Stimulated activated effector memory CD8-positive, alpha-beta T cell treated with anti-CD3 and anti-CD28 coated beads, Interleukin-12 subunit alpha, Interleukin-12 subunit beta, amount 100 ng/mL, for 72 hours (primary cell): ENCODE results near the gene LMF2.

Source experiments
- ATAC-seq: fragments of 150-1000 bp; cut with Tn5 transposase; 2 replicates; pipeline ENCODE4 v1.10.0; 2021
- DNase-seq, 2 donors: peaks; one replicate each; pipeline ENCODE4 v3.0.0; 2021 to 2022; ENCODE audit warnings: low spot score in 2 of 2
- H3K27ac Mint-ChIP-seq: one replicate; pipeline ENCODE4 v1.8.0; 2022; ENCODE audit warnings: mild to moderate bottlenecking, mixed read lengths
- H3K36me3 Mint-ChIP-seq: one replicate; pipeline ENCODE4 v1.8.0; 2022; ENCODE audit warnings: mild to moderate bottlenecking, mixed read lengths
- H3K4me1 Mint-ChIP-seq: one replicate; pipeline ENCODE4 v1.8.0; 2022; ENCODE audit warnings: mixed read lengths
- H3K4me3 Mint-ChIP-seq: one replicate; pipeline ENCODE4 v1.8.0; 2022; ENCODE audit warnings: mild to moderate bottlenecking, mixed read lengths
- H3K9me3 Mint-ChIP-seq: one replicate; pipeline ENCODE4 v1.8.0; 2022; ENCODE audit warnings: mixed read lengths

LMF2 gene

DNA sequence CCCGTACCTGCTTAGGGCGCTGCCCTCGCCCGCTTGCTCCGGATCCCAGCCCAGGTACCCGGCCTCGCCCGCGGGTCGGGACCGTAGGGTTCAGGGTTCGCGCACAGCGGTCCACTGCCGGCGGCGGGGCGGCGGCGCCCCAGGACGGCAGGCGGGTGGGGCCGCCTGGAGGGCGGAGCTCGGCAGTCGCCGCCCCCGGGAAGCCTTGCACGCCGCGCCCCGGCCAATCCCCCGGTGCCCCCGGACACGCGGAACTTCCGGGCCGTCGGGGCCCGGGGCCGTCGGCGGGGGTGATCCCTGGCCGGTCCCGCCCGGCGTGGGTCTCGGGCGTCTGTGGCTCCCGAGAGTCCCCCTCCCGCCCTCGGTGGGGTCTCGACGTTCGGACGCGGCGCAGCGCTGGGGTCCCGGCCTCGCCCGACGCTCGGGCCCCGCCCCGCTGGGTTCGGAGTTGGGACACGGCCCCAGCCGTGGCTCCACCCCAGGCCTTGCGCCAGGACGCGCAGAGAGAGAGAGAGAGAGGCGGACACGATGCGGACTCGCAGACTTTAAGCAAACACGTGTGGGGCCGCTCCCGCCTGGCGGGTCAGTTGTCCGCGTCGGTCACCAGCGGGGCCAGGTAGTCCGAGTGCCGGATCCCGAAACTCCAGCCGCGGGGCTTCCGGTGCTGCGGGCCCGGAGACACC is 22.5 kb upstream of the LMF2 start, which contains the start of gene TYMP:
Gene TYMP, minus strand, starts transcription at position 116 of the 683 bp plus-strand sequence. CDS start 303 bp downstream, outside the sequence.
- Mint-ChIP-seq H3K4me3 (peak within 1 kb of the TSS; percentile 93), H3K27ac (peak within 1 kb of the TSS; percentile 100), H3K9me3 (no peaks in the 10 kb centered on the region), H3K36me3 (peaks cover 38% of the 10 kb centered on the region), H3K4me1 (peaks cover 39% of the 10 kb centered on the region)
- ATAC-seq = peak; percentile 56
- peak; percentile 71 to 90 for DNase-seq

DNA sequence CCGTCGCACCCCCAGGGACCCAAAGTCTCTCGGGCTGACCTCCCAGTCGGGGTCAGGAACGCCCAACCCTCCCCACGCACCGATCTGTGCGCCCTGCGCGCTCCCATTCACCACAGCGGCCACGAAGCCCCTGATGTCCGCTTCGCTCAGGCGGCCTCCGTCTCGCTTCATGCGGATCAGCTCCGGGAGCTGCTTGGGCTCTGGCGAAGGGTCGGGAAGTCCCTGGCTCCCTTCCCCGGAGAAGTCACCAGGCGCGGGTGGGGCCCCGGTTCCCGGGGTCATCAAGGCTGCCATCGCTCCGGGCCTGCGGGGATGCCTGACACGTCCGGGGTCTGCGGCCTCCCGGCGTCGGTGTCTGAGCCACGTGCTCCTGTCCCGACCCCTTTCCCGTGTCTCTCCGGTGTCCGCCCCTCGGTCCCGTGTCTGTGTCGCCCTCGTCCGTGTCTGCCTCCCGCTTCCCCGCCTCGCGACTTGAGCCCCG is 22.0 kb upstream of the LMF2 start:
- Mint-ChIP-seq H3K9me3 (no peaks in the 10 kb centered on the region), H3K4me3 (peak overlapping the region; percentile 93), H3K27ac (peak overlapping the region; percentile 95), H3K36me3 (peaks cover 43% of the 10 kb centered on the region), H3K4me1 (peaks cover 45% of the 10 kb centered on the region)
- ATAC-seq (no peak), DNase-seq (no peak)

DNA sequence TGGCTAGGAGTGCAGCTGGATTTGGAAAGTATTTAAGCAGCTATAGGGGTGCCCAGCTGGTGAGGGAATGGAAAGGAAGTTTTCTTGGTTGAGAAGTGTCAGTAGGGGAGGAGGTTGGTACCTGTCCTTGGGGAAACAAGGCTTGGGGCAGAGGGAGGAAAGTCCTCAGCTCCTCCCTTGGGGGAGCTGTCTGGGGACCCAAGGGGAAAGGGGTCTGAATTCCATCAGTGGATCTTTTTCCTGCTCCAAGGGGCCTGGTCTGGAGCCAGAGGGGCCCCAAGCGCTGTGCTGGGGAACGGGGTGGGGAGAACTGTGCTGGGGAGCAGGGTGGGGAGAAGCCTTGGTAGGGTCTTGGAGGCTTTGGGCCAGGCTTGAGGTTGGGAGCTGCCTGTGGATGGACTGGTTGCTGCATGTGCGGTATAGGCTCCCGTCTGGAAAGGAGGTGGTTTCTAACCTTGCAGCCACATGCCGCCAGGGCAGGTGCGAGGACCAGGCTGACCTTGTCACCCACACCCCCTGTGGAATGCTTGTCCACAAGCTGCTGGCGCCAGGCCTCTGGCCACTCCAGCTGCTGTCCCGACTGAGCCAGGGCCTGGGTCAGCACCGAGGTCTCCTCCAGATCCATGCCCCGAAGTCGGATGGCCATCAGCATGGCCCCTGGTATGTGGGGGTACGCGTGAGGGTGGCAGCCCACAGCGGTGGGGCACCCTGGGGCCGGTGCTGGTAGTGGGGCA is 21.3 kb upstream of the LMF2 start:
- Mint-ChIP-seq H3K4me1 (peaks cover 49% of the 10 kb centered on the region), H3K36me3 (peaks cover 49% of the 10 kb centered on the region), H3K4me3 (peak overlapping the region; percentile 93), H3K9me3 (no peaks in the 10 kb centered on the region), H3K27ac (peak overlapping the region; percentile 95)
- peak in 1 of 2 donors; percentile 56 for DNase-seq
- no peak for ATAC-seq

DNA sequence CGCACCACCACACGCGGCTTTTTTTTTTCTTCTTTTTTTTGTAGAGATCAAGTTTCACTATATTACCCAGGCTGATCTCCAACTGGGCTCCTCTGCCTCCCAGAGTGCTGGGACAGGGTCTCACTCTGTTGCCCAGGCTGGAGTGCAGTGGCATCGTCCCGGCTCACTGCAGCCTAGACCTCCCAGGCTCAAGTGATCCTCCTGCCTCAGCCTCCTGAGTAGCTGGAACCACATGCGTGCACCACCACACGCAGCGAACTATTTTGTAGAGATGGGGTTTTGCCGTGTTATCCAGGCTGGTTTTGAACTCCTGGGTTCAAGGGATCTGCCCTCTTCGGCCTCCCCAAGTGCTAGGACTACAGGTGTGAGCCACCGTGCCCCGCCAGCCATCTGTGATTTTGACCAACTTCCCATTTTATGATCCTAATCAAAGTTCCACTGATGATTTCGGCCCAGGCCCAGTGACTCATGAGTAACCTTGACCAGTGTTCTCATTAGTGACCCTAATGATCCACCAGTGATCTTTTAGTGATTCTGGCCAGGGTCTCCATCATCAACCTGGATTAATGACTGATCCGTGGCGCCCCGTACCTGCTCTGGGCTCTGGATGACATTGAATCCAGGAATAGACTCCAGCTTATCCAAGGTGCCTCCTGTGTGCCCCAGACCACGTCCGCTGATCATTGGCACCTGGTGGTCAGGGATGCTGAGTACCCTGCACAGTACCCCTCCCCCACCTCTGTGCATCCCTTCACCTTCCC is 20.6 kb upstream of the LMF2 start:
- peak overlapping the region; percentile 93 for H3K4me3 Mint-ChIP-seq
- no peak for ATAC-seq
- peaks cover 51% of the 10 kb centered on the region for H3K4me1 Mint-ChIP-seq
- peaks cover 57% of the 10 kb centered on the region for H3K36me3 Mint-ChIP-seq
- no peaks in the 10 kb centered on the region for H3K9me3 Mint-ChIP-seq
- peak in 1 of 2 donors; percentile 51 for DNase-seq
- peak overlapping the region; percentile 95 for H3K27ac Mint-ChIP-seq

DNA sequence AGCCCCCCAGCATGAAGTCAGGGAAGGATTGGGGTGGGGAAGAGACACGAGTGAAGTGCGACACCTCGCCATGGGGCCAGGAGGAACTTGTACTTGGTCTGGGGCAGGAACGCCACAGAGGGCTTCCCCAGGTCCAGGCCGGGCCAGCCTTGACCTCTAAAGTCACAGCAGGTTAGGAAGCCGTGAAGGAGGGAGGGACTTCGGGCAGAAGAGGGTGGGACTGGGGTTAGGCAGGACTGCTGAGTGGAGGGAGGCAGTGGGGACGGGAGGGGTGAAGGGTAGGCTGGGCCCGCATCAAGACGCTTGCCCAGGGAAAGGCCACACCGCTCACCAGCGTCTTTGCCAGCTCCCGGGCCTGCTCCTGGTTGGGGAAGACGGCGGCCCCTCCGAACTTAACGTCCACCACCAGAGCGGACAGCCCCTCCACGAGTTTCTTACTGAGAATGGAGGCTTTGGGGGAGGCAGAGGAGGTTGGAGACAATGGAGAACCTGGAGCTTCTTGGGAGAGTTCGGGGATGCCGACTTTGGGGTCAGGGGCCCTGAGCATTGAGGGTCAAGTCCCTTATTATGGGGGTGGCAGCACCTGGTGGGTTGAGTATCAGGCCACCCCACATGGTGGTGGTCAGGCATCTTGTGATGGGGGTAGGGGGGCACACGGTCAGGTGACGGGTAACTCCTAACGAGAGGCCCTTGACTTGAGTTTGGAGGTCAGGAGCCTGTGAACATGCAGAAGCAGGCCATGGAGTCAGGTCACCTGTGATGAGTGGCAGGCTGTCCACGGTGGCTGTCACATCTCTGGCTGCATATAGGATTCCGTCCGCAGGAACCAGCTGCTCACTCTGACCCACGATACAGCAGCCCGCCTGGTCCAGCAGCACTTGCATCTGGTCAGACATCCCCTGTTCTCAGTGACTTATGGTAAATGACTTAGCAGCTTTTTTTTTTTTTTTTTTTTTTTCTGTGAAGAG is 19.6 kb upstream of the LMF2 start:
- DNase-seq = peak; percentile 5 to 84
- Mint-ChIP-seq H3K36me3 (peaks cover 65% of the 10 kb centered on the region), H3K4me1 (peaks cover 47% of the 10 kb centered on the region), H3K9me3 (no peaks in the 10 kb centered on the region), H3K27ac (peak overlapping the region; percentile 95), H3K4me3 (peak overlapping the region; percentile 93)
- ATAC-seq = peak; percentile 3

DNA sequence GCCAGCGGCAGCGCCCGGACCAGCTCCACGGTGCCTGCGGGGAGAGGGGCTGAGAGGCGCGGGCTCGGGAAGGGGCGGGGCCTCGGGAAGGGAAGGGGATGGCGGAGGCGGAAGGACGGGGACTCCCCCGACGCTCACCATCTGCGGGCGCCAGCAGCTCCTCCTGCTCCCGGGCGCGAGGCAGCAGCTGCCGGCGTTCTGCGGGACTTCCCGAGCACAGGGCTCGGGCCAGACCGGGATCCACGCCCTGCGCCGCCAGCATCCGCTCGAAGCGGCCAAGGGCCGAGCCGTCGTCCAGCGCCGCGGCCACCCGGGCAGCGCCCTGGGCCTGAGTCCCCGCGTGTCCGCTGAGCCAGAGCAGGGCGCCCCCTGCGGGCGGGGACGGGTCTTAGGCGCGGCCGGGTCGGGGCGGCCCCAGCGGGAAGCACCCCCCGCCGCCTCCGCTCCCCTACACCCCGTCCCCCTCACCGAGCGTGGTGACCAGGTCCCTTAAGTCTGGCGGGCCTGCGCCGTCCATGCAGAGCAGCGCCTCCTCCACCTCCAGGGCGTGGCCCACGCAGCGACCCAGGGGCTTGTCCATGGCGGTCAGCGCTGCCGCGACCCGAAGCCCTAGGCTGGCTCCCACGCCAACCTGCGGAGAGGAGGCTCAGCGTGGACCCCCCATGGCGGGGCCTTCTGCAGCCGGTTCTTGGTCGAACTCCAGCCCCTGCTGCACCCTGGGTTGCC is 18.8 kb upstream of the LMF2 start:
- Mint-ChIP-seq H3K4me1 (peaks cover 47% of the 10 kb centered on the region), H3K36me3 (peaks cover 72% of the 10 kb centered on the region), H3K9me3 (no peaks in the 10 kb centered on the region), H3K4me3 (peak overlapping the region; percentile 93), H3K27ac (peak overlapping the region; percentile 95)
- DNase-seq = peak; percentile 86 to 94
- peak; percentile 58 for ATAC-seq

DNA sequence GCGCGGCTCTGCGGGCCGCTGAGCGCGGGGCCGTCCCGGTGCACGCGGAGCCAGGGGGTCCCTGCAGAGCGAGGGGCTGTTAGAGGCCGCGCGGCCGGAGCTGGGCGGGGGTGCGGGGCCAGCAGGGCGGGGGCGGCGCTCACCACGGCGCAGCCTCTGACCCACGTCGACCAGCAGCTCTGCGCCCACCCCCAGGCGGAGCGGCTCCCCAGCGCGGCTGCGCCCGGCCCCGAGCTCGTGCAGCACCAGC is 18.3 kb upstream of the LMF2 start:
- H3K4me1 Mint-ChIP-seq = peaks cover 47% of the 10 kb centered on the region
- DNase-seq (no peak), ATAC-seq (no peak)
- H3K27ac Mint-ChIP-seq = peak overlapping the region; percentile 95
- peak overlapping the region; percentile 93 for H3K4me3 Mint-ChIP-seq
- no peaks in the 10 kb centered on the region for H3K9me3 Mint-ChIP-seq
- peaks cover 72% of the 10 kb centered on the region for H3K36me3 Mint-ChIP-seq

DNA sequence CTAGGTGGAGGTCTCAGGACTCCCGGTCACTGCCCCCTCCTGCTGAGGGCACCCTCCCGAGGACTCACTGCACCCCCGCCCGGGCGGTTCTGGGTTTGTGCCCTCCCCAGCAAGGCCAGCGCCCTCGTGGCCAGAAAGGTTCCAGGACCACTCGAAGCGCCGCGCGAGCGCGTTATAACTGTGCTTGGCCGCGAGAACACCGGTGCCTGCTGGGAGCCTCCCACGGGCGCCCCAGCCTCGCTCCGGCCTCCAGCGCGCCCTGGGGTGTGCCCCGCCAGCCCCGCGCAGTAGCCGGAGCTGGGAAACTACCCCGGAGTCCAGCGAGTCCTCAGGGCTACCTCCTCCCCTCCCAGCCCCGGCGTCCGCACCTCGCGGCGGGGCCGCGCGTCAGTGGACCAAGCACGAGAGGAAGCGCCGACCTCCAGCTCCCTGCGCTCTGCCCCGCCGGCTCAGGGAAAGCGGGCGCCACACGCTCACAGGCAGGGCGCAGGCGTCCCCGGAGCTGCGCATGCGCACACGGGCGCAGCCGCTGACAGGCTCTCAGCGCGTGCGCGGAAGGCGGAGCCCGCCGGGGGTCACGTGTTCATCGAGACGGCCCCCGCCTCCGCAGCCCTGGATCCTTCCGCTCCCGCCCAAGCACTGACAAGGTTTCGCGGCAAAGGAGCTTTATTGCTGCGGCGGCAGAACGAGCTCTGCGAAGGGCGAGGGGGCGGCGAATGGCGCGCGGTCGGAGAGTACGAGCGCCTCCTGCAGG is 17.8 kb upstream of the LMF2 start, which contains the start of gene SCO2:
Gene SCO2, minus strand, starts transcription at position 495 of the 754 bp plus-strand sequence. CDS start 1,187 bp downstream, outside the sequence.
- Mint-ChIP-seq H3K9me3 (no peaks in the 10 kb centered on the region), H3K27ac (peak within 1 kb of the TSS; percentile 95), H3K4me3 (peak within 1 kb of the TSS; percentile 93), H3K4me1 (peaks cover 47% of the 10 kb centered on the region), H3K36me3 (peaks cover 72% of the 10 kb centered on the region)
- peak; percentile 69 for ATAC-seq
- DNase-seq = peak; percentile 99

DNA sequence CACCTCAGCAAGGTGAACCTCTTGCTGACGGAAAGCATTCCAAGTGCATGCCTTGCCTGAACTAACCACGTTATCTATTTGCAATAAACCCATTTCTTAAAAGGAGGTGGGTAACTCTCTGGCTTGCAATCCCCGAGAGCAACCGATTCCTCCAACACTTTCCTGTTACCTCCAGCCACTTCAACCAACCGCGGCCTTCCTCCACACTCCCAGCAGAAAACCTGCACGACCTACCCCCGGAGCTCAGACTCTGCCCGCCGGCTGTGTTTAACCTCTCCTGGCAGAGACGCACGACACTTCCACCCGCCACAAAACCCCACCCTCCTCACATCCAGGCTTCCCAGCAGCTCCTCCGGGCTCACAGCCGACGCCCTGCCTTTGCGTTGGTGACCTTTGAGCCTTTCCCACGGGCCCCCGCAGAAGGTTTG is 17.2 kb upstream of the LMF2 start:
- H3K4me3 Mint-ChIP-seq = peak overlapping the region; percentile 93
- peak overlapping the region; percentile 95 for H3K27ac Mint-ChIP-seq
- ATAC-seq = no peak
- H3K9me3 Mint-ChIP-seq = no peaks in the 10 kb centered on the region
- no peak for DNase-seq
- peaks cover 77% of the 10 kb centered on the region for H3K36me3 Mint-ChIP-seq
- H3K4me1 Mint-ChIP-seq = peaks cover 47% of the 10 kb centered on the region

DNA sequence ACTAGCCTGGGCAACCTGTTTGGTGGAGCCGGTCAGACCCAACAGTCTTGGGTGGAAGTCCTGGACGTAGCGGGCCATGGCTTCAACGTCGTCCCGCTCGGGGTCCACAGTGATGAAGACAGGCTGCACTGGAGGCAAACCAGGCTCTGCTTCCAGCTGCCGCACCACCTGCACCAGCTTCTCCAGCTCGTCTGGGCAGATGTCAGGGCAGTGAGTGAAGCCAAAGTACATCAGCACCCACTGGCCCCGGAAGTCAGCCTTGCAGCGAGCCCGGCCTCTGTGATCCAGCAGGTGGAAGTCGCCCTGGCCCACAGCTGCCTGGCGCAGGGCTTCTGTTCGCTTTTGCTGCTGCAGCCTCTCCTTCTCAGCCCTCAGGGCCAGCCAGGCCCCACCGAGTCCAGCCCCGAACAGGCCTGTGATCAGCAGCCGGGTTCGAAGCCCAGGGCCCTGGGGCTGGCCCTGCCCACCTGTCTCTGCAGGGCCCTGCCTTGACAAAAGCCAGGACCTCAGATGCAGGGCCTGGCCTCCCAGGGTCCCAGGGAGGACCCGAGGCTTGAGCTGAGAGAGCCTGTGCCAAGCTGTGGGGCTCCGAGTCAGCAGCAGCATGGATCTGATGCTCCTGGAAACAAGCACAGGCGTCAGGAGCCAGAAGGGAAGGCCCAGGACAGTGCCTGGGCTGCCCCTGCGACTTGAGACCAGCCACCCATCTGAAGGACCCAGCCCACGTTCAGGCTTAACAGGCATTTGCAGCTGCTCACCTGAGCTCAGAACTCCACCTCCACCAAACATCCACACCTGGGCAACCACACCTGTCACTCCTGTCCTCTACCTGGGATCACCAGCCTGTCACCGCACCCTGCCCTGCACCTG is 16.5 kb upstream of the LMF2 start:
- H3K4me1 Mint-ChIP-seq = peaks cover 47% of the 10 kb centered on the region
- peaks cover 83% of the 10 kb centered on the region for H3K36me3 Mint-ChIP-seq
- H3K9me3 Mint-ChIP-seq = no peaks in the 10 kb centered on the region
- peak overlapping the region; percentile 95 for H3K27ac Mint-ChIP-seq
- ATAC-seq (no peak), DNase-seq (peak; percentile 3 to 59)
- H3K4me3 Mint-ChIP-seq = peak overlapping the region; percentile 93

DNA sequence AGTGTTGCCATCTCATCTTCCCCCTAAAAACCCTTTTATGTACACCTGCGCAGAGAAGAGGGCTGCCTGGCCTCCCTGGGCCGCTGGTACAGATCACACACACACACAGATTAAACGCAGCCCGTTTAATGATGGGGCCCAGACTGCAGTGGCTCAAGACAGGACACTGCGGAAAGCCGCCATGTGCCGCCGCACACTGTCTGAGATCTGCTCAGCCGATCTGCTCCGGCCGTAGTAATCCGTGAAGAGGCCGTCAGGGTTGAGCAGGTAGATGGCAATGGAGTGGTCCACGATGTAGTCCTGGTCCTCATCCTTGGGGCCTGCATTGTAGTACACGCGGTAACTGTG is 15.9 kb upstream of the LMF2 start:
- no peaks in the 10 kb centered on the region for H3K9me3 Mint-ChIP-seq
- no peak for ATAC-seq
- peak overlapping the region; percentile 93 for H3K4me3 Mint-ChIP-seq
- H3K4me1 Mint-ChIP-seq = peaks cover 41% of the 10 kb centered on the region
- H3K27ac Mint-ChIP-seq = no peak overlapping the region
- peaks cover 87% of the 10 kb centered on the region for H3K36me3 Mint-ChIP-seq
- peak in 1 of 2 donors; percentile 51 for DNase-seq

DNA sequence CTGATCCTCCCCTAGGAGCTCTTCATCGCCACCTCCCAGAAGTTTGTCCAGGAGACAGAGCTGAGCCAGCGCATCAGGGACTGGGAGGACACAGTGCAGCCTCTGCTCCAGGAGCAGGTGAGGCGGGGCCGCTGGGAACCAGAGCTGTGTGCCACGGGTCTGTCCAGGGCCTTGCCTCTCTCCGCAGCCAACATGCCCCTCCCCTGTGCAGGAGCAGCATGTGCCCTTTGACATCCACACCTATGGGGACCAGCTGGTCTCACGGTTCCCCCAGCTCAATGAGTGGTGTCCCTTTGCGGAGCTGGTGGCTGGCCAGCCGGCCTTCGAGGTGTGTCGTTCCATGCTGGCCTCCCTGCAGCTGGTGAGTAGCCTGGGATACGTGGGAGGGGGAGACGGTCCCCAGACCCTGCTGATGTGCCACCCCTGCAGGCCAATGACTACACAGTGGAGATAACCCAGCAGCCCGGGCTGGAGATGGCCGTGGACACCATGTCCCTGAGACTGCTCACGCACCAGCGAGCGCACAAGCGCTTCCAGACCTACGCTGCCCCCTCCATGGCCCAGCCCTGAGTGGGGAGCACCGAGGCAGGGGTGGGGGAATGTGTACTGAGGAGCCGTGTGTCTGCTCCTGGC is 15.4 kb upstream of the LMF2 start:
- Mint-ChIP-seq H3K4me1 (peaks cover 35% of the 10 kb centered on the region), H3K9me3 (no peaks in the 10 kb centered on the region), H3K36me3 (peaks cover 89% of the 10 kb centered on the region), H3K4me3 (no peak overlapping the region), H3K27ac (no peak overlapping the region)
- ATAC-seq (no peak), DNase-seq (peak in 1 of 2 donors; percentile 51)
